ENCODE results near the gene CLPTM1. TPM values are rescaled to one million over a fixed set of nuclear protein-coding genes. Genes with fewer than 3 reads are reported as not detected.

Gene CLPTM1
- polyA plus RNA-seq, 3 donors = 14.7 to 84.3 (median 20.0) TPM

- peak overlapping the region in 1 of 2 donors; percentile 32 for H3K27ac ChIP-seq (ENCODE audit: low read depth in 1 of 2, low read length in 2 of 2)
- H2AFZ ChIP-seq (ENCODE audit: insufficient read depth, low read depth, low read length, poor library complexity, severe bottlenecking) = peak overlapping the region; percentile 57
- TF ChIP-seq, protein P1, sequence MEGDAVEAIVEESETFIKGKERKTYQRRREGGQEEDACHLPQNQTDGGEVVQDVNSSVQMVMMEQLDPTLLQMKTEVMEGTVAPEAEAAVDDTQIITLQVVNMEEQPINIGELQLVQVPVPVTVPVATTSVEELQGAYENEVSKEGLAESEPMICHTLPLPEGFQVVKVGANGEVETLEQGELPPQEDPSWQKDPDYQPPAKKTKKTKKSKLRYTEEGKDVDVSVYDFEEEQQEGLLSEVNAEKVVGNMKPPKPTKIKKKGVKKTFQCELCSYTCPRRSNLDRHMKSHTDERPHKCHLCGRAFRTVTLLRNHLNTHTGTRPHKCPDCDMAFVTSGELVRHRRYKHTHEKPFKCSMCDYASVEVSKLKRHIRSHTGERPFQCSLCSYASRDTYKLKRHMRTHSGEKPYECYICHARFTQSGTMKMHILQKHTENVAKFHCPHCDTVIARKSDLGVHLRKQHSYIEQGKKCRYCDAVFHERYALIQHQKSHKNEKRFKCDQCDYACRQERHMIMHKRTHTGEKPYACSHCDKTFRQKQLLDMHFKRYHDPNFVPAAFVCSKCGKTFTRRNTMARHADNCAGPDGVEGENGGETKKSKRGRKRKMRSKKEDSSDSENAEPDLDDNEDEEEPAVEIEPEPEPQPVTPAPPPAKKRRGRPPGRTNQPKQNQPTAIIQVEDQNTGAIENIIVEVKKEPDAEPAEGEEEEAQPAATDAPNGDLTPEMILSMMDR (IDR thresholded peaks at IDR 0.05) = peak; percentile 89
- H3K4me1 Mint-ChIP-seq = peaks cover 23% of the 10 kb centered on the region
- no peak overlapping the region for H3K9ac ChIP-seq (ENCODE audit: insufficient read depth, low read length, poor library complexity, severe bottlenecking)
- H3K9me3 Mint-ChIP-seq = no peaks in the 10 kb centered on the region
- no peak overlapping the region for H3K4me3 ChIP-seq (replicated peaks in 1 of 3; ENCODE audit: low read depth in 2 of 3, low read length in 3 of 3)
- WGBS (ENCODE audit: insufficient coverage) = 100% methylated on average over 3 of the region's 13 CpGs
- no peaks in the 10 kb centered on the region for H3K27me3 ChIP-seq (ENCODE audit: control insufficient read depth in 2 of 2, insufficient read depth in 2 of 2, low read length in 2 of 2)
- H3K79me2 ChIP-seq (ENCODE audit: insufficient read depth, low read length) = peaks cover 24% of the 10 kb centered on the region
- H3K4me3 Mint-ChIP-seq = no peak overlapping the region
- intact Hi-C loops (cut with micrococcal nuclease) = loop anchor here (1.0 to 5.0 kb wide), 3 partner anchors 48 to 379 kb away; no protein-coding TSS in a partner anchor
- peaks cover 0 to 2% (median 2%) of the 10 kb centered on the region in 3 donors for H3K27me3 Mint-ChIP-seq (ENCODE audit: low read depth in 3 of 3)
- no peak overlapping the region for H3K4me2 ChIP-seq (replicated peaks; ENCODE audit: extremely low read depth, low read length, poor library complexity, severe bottlenecking)
- peak; percentile 64 to 78 (median 69) for DNase-seq
- peak overlapping the region in 3 of 7 donors; percentile 37 to 58 (median 40) for H3K27ac Mint-ChIP-seq
- peaks cover 10 to 13% of the 10 kb centered on the region in 2 donors for H3K36me3 ChIP-seq (replicated peaks in 1 of 2; ENCODE audit: control insufficient read depth in 1 of 2, insufficient read depth in 2 of 2, low read length in 2 of 2)
- peaks cover 7% of the 10 kb centered on the region for H4K20me1 ChIP-seq (ENCODE audit: insufficient read depth, low read length)
- H3K4me1 ChIP-seq (ENCODE audit: control insufficient read depth in 1 of 2, insufficient read depth in 2 of 2, low read length in 2 of 2) = peaks cover 21 to 22% of the 10 kb centered on the region in 2 donors
- H3K9me3 ChIP-seq (replicated peaks in 1 of 2; ENCODE audit: control insufficient read depth in 1 of 2, insufficient read depth in 1 of 2, low read length in 2 of 2) = no peaks in the 10 kb centered on the region
- peaks cover 12 to 26% of the 10 kb centered on the region in 2 donors for H3K36me3 Mint-ChIP-seq
Measured at GRCh38 chr19:44951179-44952159, 3.7 kb upstream of the CLPTM1 start.

DNA sequence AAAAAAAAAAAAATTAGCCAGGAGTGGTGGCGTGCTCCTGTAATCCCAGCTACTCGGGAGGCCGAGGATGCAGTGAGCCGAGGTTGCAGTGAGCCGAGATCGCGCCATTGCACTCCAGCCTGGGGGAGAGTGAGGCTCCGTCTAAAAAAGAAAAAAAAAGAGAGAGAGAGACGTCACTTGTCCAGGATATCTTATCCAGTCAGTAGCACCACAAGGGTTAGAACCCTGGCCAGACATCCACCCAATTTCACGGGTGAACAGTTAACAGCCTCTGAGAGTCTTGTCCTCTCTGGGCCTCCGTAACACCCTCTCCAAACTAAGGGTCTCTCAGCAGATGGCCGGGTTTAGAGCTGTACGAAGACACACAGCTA, 917 bp upstream of the CLPTM1 start:
- peaks cover 9 to 21% of the 10 kb centered on the region in 2 donors for H3K36me3 Mint-ChIP-seq
- Histone ChIP-seq H3K4me1 (ENCODE audit: control insufficient read depth in 1 of 2, insufficient read depth in 2 of 2, low read length in 2 of 2) (peaks cover 23 to 32% of the 10 kb centered on the region in 2 donors), H3K27me3 (ENCODE audit: control insufficient read depth in 2 of 2, insufficient read depth in 2 of 2, low read length in 2 of 2) (no peaks in the 10 kb centered on the region), H3K27ac (ENCODE audit: low read depth in 1 of 2, low read length in 2 of 2) (peak overlapping the region; percentile 89 to 93), H3K79me2 (ENCODE audit: insufficient read depth, low read length) (peaks cover 52% of the 10 kb centered on the region), H3K36me3 (replicated peaks in 1 of 2; ENCODE audit: control insufficient read depth in 1 of 2, insufficient read depth in 2 of 2, low read length in 2 of 2) (peaks cover 10 to 13% of the 10 kb centered on the region in 2 donors), H3K4me2 (replicated peaks; ENCODE audit: extremely low read depth, low read length, poor library complexity, severe bottlenecking) (peak overlapping the region; percentile 90), H4K20me1 (ENCODE audit: insufficient read depth, low read length) (peaks cover 35% of the 10 kb centered on the region), H3K4me3 (replicated peaks in 1 of 3; ENCODE audit: low read depth in 2 of 3, low read length in 3 of 3) (peak overlapping the region; percentile 93 to 99 (median 94)), H3K9me3 (replicated peaks in 1 of 2; ENCODE audit: control insufficient read depth in 1 of 2, insufficient read depth in 1 of 2, low read length in 2 of 2) (no peaks in the 10 kb centered on the region), H2AFZ (ENCODE audit: insufficient read depth, low read depth, low read length, poor library complexity, severe bottlenecking) (peak overlapping the region; percentile 96), H3K9ac (ENCODE audit: insufficient read depth, low read length, poor library complexity, severe bottlenecking) (peak overlapping the region; percentile 97)
- DNase-seq = no peak
- WGBS (ENCODE audit: insufficient coverage) = 50% methylated on average over 10 of the region's 13 CpGs
- no peaks in the 10 kb centered on the region for H3K9me3 Mint-ChIP-seq
- H3K4me1 Mint-ChIP-seq = peaks cover 35% of the 10 kb centered on the region
- peak overlapping the region; percentile 98 to 99 for H3K4me3 Mint-ChIP-seq
- peak overlapping the region; percentile 96 to 100 (median 100) for H3K27ac Mint-ChIP-seq
- TF ChIP-seq, protein P1 (IDR thresholded peaks at IDR 0.05) = no peak
- intact Hi-C loops (cut with micrococcal nuclease) = loop anchor here in 1 of 2 donors (1.0 to 5.0 kb wide), 2 partner anchors 64 to 382 kb away; no protein-coding TSS in a partner anchor
- H3K27me3 Mint-ChIP-seq (ENCODE audit: low read depth in 3 of 3) = peaks cover 0 to 2% (median 2%) of the 10 kb centered on the region in 3 donors
